PFSK-1 (cell line): ENCODE results near the gene OSGIN1.

Source experiments
- FOXP2 ChIP-seq: optimal IDR thresholded peaks from 2 replicates; pipeline ENCODE3; 2011; ENCODE audit warnings: borderline replicate concordance, control low read depth, inconsistent platforms; ENCODE audit not compliant: insufficient read depth; ENCODE audit errors: extremely low read length, extremely low read depth
- POLR2AphosphoS5 ChIP-seq: IDR thresholded peaks from 2 replicates; pipeline ENCODE4 v1.6.1; 2012; ENCODE audit warnings: low read depth, mild to moderate bottlenecking, control low read depth, low read length, moderate library complexity
- REST ChIP-seq, 2 experiments: IDR thresholded peaks; 2 replicates each; pipeline versions ENCODE4 v1.6.1 to v1.8.0; 2011 to 2012; ENCODE audit warnings: low read depth in 2 of 2, low read length in 2 of 2, control low read depth in 1 of 2, inconsistent platforms in 1 of 2, mild to moderate bottlenecking in 1 of 2, moderate library complexity in 1 of 2; ENCODE audit not compliant: insufficient read depth in 1 of 2
- SIN3A ChIP-seq: IDR thresholded peaks from 2 replicates; pipeline ENCODE4 v1.6.1; 2012; ENCODE audit warnings: mild to moderate bottlenecking, low read length, moderate library complexity, borderline replicate concordance; ENCODE audit not compliant: insufficient read depth
- TAF1 ChIP-seq: IDR thresholded peaks from 2 replicates; pipeline ENCODE4 v1.6.1; 2012; ENCODE audit warnings: low read length, control low read depth, borderline replicate concordance; ENCODE audit not compliant: insufficient read depth

Gene OSGIN1

GRCh38 chr16:83914091-83914710 is 38.8 kb upstream of the OSGIN1 start:
- TF ChIP-seq FOXP2 (no peak), SIN3A (no peak), TAF1 (no peak), POLR2AphosphoS5 (no peak), REST (IDR thresholded peaks at IDR 0.05; ENCODE audit: insufficient read depth in 1 of 2, low read depth in 2 of 2, low read length in 2 of 2) (no peak)

DNA sequence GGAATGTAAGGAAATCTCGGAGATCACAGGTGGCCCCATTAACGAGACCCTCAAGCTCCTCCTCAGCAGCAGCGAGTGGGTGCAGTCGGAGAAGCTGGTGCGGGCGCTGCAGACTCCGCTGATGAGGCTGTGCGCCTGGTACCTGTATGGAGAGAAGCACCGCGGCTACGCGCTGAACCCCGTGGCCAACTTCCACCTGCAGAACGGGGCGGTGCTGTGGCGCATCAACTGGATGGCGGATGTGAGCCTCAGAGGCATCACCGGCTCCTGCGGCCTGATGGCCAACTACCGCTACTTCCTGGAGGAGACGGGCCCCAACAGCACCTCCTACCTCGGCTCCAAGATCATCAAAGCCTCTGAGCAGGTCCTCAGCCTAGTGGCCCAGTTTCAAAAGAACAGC is 38.0 kb upstream of the OSGIN1 start:
- TF ChIP-seq FOXP2 (no peak), SIN3A (no peak), TAF1 (no peak), POLR2AphosphoS5 (no peak), REST (IDR thresholded peaks at IDR 0.05; ENCODE audit: insufficient read depth in 1 of 2, low read depth in 2 of 2, low read length in 2 of 2) (no peak)

- TF ChIP-seq REST (IDR thresholded peaks at IDR 0.05; ENCODE audit: insufficient read depth in 1 of 2, low read depth in 2 of 2, low read length in 2 of 2) = no peak
- TF ChIP-seq POLR2AphosphoS5 = no peak
- no peak for TF ChIP-seq FOXP2
- no peak for TF ChIP-seq TAF1
- no peak for TF ChIP-seq SIN3A
These were observed 37.5 kb upstream of the OSGIN1 start for GRCh38 chr16:83915491-83915890.

- TF ChIP-seq POLR2AphosphoS5 (no peak), REST (IDR thresholded peaks at IDR 0.05; ENCODE audit: insufficient read depth in 1 of 2, low read depth in 2 of 2, low read length in 2 of 2) (no peak), SIN3A (no peak), TAF1 (no peak), FOXP2 (no peak)
These were observed 35.6 kb upstream of the OSGIN1 start for GRCh38 chr16:83917152-83918120.
